HG03139 (cell line): Measurements from ENCODE around the gene SEMA4D.

Experiments
- ATAC-seq: cut with Tn5 transposase; IDR thresholded peaks from one replicate; pipeline ENCODE4 v1.9.1; 2021; ENCODE audit not compliant: unreplicated experiment

SEMA4D gene

GRCh38 chr9:89446261-89446960, 51.5 kb downstream of the SEMA4D start:
- no peak for ATAC-seq

- no peak for ATAC-seq
Measured at GRCh38 chr9:89445801-89446251, 52.1 kb downstream of the SEMA4D start.

DNA sequence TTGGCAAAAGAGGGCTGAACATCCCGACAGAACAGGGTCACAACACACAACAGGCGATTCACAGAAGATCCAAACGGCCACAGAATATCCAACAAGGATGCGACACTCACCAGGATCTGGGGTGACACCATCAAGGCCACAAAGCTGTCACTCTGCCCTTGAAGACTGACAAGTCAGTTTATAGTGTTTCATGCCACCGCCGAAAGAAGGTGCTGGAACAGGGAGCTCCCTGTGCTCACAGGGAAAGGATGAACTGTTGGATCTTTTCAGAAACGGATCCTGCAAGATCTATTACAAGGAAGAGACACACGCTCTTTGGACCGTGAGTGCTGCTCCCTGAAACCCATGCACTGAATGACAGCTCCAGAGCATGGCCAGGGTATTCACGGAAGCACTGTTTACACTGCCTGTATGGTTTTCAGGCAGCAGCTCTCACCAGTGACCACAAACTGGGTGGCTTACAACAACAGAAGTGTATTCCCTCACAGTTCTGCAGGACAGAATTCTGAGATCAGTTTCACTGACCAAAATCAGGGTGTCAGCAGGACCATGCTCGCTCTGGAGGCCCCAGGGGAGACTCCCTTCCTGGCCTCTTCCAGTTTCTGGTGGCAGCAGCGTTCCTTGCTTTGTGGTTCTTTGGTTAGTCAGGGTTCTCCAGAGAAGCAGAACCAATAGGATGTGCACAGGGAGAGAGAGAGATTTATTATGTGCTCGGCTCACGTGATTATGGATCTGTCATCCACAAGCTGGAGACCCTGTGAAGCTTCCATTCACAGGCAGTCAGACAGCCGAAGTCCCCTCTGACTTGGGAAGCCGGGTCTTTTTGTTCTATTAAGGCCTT, 52.8 kb downstream of the SEMA4D start:
- no peak for ATAC-seq

DNA sequence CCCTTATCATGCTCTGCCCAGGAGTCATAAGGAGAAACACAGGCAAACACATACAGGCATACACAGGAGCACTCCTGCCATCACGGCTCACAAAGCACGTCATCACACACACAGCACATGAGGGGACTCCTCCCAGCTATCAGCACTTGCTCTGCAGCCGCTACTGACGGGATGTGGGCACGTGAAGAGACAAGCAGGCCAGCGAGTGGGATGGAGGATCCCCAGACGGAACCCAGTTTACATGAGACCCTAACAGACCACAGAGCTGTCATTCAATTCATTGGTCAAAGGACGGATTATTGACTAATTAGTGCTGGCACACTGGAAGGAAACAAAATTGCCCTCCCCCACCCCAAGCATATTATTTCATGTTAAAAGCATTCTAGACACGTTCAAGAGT, 53.6 kb downstream of the SEMA4D start:
- no peak for ATAC-seq

GRCh38 chr9:89442981-89443814, 54.7 kb downstream of the SEMA4D start:
- ATAC-seq = peak; percentile 42

GRCh38 chr9:89442501-89442978, 55.4 kb downstream of the SEMA4D start:
- peak; percentile 39 for ATAC-seq

- ATAC-seq = no peak
Measured at GRCh38 chr9:89441986-89442385, 55.9 kb downstream of the SEMA4D start.

- ATAC-seq = no peak
Measured at GRCh38 chr9:89441655-89441970, 56.3 kb downstream of the SEMA4D start.

DNA sequence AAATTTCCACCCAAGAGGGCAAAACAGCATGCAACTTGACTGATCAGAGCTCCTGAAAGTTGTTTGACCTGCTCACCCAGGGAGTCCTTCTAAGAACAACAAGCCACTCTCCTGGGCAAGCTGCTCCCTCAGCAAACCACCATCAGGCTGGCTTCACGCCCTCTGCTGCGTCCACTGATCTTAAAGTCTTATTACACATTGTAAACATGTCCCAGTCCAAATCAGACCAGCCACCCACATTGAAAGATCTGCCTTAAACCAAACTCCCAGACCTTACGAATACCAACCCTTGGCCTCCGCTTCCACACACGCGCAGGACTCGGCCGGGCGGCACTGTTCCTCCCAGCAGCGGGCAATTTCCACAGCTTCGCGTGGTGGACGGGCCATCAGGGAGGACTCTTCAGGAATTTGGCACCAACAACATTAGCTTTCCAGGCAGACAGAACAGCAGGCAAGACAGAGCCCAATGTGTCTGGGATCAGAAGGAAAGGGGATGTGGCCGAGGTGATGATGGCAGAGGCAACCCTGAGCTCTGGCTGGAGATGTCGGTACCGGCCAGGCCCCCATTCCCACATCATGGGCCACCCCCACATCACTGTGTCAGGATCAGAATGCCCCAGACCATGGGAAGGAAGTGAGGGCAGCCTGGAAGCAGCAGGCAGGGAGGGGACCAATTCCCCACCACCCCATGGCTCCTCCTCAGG, 56.8 kb downstream of the SEMA4D start:
- no peak for ATAC-seq

- ATAC-seq = no peak
Measured at GRCh38 chr9:89440548-89440947, 57.4 kb downstream of the SEMA4D start.

DNA sequence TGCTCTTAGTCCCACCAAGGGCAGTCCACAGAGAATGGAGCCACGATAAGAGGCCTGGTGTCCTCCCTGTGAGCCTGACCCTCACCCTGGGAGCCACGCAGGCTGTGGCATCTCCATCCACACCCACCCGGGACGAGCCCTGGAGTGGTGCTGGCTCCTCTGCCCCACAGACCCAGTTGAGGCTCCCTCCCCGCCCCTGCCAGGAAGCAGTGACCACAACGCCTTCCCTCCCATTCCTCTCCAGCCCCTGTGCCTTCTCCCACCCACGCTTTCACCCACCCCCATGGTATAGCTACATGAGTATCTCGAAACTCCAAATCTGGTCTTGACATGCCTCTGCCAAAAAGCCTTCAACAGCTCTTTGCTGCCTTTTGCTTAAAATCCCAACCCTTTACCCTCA, 57.9 kb downstream of the SEMA4D start:
- ATAC-seq = no peak

DNA sequence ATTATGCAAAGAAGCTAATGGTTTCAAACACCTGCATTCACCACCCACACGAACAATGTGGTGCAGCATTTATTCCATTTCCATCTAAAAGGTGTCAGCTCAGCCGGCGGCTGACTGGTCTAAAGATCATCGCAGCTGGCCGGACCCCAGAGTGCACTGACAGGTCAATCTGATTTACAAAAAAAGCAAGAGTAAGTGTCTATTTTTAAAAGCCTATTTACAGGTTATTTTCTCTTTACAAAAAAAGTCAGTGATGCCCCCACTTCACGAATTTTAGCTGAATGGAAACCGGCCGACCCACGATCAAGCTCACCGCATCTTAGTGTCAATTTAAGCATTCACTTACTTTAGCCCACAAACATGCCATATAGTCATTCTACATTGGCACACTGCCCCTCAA, 58.3 kb downstream of the SEMA4D start:
- no peak for ATAC-seq

DNA sequence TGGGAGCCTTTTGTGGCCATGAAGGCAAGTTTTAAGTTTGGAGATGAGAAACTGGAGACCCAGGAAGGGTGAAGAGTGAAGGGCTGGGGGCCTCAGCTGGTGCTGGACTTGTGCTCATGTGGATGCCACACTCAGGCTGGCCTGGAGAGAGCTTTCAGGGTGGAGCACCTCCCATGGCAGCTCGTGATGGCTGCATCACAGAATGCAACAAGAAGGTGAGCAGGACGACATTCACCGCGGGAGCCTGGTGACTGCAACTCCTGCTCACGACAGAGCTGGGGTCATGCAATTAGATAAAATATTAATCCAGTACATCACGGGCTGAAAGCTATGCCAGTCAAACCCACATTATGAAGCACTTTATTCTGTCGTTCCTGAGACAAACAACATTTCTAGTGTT, 59.7 kb downstream of the SEMA4D start:
- ATAC-seq = no peak

DNA sequence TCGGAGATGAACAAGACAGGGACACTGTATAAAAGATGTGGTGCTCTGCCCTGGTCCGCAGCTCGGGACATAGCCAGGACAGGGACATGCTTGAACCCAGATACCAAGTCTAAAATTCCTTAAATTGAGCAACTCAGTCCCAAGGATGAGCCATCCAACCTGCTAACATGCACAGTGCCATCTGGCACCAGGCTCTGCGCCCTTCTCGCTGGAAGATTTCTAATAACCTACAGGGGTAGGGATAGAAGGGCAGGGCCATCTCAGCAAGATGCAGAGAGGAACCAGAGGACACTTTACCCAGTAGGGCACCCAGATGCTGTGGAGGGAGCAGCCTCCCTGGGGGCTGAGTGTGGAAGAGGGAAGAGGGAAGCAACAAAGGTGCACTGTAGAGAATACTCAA, 60.1 kb downstream of the SEMA4D start:
- no peak for ATAC-seq

DNA sequence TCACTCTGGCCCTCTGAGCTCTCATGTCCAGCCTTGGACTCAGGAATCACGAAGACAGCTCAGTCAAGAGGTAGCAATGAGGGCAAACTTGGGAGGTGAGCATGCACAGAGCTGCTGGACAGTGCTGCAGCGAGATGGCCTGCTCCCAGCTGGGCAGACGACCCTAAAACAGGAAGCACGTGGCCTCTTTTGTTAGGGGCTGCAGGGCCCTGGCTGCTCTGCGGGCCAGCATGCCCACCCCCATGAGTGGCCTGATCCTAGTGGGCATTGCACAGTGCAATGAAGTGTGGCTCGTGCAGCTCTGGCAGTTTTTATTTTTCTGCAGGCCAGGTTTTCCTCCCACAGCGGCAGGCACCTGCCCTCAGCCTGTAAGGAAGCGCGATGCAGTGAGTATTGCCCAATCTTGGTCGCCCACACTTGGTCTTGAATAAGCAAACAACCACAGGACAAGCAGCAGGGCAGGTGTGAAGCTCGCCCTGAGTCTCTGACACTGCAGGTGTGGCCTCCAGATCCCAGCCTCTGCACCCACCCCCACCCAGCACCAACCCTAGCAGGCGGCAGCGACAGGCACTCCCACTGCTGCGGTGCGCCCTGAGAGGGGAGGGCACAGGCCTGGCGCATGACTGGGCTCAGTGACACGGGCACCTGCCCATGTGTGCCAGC, 60.8 kb downstream of the SEMA4D start:
- ATAC-seq = no peak

DNA sequence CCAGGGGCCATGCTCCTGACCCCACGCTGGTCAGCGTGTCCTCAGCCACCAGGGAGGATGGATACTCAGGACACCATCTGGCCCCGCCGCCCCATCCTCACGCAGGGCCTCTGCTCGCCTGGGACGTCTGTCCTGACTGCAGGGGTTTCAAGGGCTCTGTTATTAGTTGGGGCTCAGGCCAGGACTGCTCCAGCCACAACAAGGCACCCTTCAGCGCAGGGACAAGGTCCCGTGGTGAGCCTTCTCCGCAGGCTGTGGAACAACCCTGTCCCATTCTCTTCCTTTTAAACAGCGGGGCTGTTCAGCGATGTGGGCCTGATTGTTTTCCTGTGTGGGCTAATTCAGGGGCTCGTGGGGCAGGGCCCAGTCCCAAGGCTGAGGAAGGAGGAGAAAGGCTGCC, 61.6 kb downstream of the SEMA4D start:
- ATAC-seq = no peak

DNA sequence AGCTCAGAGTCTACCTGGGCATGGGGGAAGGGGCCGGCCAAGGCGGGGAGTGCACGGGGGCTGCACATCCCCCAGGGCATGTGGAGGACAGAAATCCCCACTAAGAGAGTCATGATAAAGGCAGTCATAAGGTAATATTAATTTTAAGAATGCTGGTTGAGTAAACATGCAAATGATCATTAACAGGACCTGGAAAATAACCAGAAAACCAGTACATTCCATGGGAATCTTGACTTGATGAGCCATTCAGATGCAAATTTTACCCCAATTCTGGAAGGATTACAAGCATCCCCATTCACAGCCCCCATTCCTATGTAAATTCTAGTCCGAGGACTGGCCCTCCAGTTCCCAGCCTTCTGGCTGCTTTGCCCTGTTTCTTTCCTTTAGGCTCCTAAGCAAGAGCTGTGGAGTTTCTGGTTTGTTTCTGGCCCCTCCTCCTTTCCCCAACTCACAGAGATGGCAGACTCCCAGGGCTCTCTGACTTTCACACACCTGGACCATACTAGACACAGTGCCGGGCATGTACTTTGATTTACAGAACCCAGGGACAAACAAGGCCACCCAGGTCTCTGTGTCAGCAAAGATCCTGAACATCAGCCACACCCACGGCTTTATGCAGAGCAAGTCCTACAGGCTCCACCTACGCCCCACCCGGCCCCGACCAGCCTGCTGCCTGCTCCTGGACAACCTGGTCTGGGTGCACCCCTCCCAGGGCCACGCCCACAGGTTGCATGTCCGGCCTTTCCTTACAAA, 62.7 kb downstream of the SEMA4D start:
- ATAC-seq = no peak

DNA sequence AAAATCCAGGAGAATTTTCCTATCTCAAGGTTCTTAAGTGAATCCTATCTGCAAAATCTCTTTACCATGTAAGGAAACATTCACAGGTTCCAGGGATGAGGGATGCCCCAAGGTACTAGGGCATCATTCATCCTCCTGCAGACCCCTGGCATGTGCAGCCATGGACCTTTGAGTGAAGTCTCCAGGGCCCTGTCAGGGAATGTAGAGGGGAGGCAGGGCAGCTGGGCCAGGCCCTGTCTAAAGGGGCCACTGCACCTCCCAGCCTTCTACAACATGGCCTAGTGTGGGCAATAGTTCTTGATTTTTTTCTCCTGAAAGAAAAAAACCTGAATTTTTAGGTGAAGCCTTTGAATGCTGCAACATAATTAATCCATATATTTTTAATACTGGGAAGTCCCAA, 63.3 kb downstream of the SEMA4D start:
- no peak for ATAC-seq

DNA sequence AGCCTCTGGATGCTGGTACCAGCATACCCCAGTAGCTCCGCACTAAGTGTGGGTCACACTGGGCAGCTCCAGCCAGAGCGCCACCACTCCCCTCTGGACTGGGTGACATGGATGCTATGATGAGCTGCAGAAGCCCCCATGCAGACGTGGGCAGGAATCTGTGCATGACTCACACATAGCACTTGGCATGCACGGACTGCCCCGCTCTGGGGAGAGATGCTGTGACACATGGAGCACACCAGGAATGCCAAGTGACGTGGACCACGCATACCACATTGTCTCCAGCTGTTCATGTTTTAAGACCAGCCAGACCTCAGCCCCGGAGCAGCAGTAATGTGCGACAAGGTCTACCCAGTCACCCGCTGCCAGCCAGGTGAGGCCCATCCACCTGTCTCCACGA, 64.1 kb downstream of the SEMA4D start:
- no peak for ATAC-seq
